HepG2 (cell line): ENCODE measurements around the gene BCAS4. TPM values are rescaled to one million over a fixed set of nuclear protein-coding genes. Genes with fewer than 3 reads are reported as not detected.

ENCODE experiments used
- ATAC-seq: fragments of 200-7000 bp; cut with Tn5 transposase; 3 replicates; pipeline ENCODE4 v1.9.1; 2020; ENCODE audit warnings: mild to moderate bottlenecking, moderate library complexity
- BruUV-seq: library from RNA; stranded (reverse); fragments of 400-500 nt; replicated peaks from 2 replicates; lab custom pipeline; 2021; lab: Mats Ljungman, UMichigan
- CTCF ChIA-PET: fragments of 300-600 bp; formaldehyde crosslinking; extraction: SDS; loops from one replicate; lab custom pipeline; 2021; ENCODE audit warnings: low total read pairs, inconsistent platforms, low intra/inter-chr PET ratio; lab: Yijun Ruan, JAX
- POLR2A ChIA-PET: fragments of 350-600 bp; sonication (Branson Sonifier 250); formaldehyde crosslinking; loops from one replicate; lab custom pipeline; 2020; ENCODE audit warnings: antibody characterized with exemption, inconsistent platforms; lab: Yijun Ruan, JAX
- DNase-seq: peaks from one replicate; pipeline ENCODE4 v3.0.0-alpha.2; 2015; ENCODE audit warnings: low spot score
- FAIRE-seq: peaks from 3 replicates; lab custom pipeline; 2011; peaks lifted over from hg19 to GRCh38; lab: Jason Lieb, UNC
- H2AFZ ChIP-seq: one replicate; pipeline ENCODE4 v1.6.1; 2011; ENCODE audit warnings: low read length, inconsistent platforms
- H3K27ac ChIP-seq: fragments of 300-600 bp; 3 replicates; pipeline ENCODE4 v1.8.0; 2011; ENCODE audit warnings: mixed run types, mild to moderate bottlenecking, mixed read lengths, low read length, inconsistent platforms; ENCODE audit not compliant: insufficient read depth; ENCODE audit errors: extremely low read length
- H3K27me3 ChIP-seq, 2 experiments: fragments of 200-600 bp in 1 of 2; 2 replicates in 1 of 2; 3 replicates in 1 of 2; pipeline versions ENCODE4 v1.6.0 to v1.8.0; 2011; ENCODE audit warnings: low read length in 2 of 2, mild to moderate bottlenecking in 2 of 2, moderate library complexity in 2 of 2, inconsistent platforms in 1 of 2; ENCODE audit not compliant: insufficient read depth in 2 of 2, control insufficient read depth in 1 of 2
- H3K36me3 ChIP-seq, 2 experiments: fragments of 200-600 bp in 1 of 2; replicated peaks in 1 of 2; 2 replicates in 1 of 2; 3 replicates in 1 of 2; pipeline versions ENCODE4 v1.5.1 to v1.8.0; 2011; ENCODE audit warnings: low read length in 2 of 2, inconsistent platforms in 1 of 2; ENCODE audit not compliant: insufficient read depth in 2 of 2, control insufficient read depth in 1 of 2
- H3K4me1 ChIP-seq: 2 replicates; pipeline ENCODE4 v1.5.1; 2012; ENCODE audit warnings: low read length, inconsistent platforms; ENCODE audit not compliant: insufficient read depth
- H3K4me2 ChIP-seq: 2 replicates; pipeline ENCODE4 v1.6.0; 2011; ENCODE audit warnings: low read depth, low read length, inconsistent platforms
- H3K4me3 ChIP-seq, 3 experiments: fragments of 200-600 bp in 1 of 3; sonication (generic), shearing (Covaris generic) in 1 of 3; replicated peaks in 1 of 3; 2 replicates each; pipeline ENCODE4 v1.5.1; 2011 to 2016; ENCODE audit warnings: low read length in 3 of 3, inconsistent platforms in 2 of 3, low read depth in 2 of 3, mild to moderate bottlenecking in 2 of 3, control low read depth in 1 of 3, mixed read lengths in 1 of 3; ENCODE audit not compliant: insufficient read depth in 1 of 3
- H3K79me2 ChIP-seq: one replicate; pipeline ENCODE4 v1.6.1; 2011; ENCODE audit warnings: low read length, inconsistent platforms; ENCODE audit not compliant: insufficient read depth
- H3K9ac ChIP-seq: 2 replicates; pipeline ENCODE4 v1.6.0; 2011; ENCODE audit warnings: mild to moderate bottlenecking, low read depth, low read length, inconsistent platforms; ENCODE audit not compliant: insufficient read depth
- H3K9me3 ChIP-seq: 2 replicates; pipeline ENCODE4 v1.5.1; 2012; ENCODE audit warnings: mild to moderate bottlenecking, low read length
- H4K20me1 ChIP-seq: 2 replicates; pipeline ENCODE4 v1.6.0; 2011; ENCODE audit warnings: inconsistent platforms, mild to moderate bottlenecking, low read length, moderate library complexity; ENCODE audit not compliant: insufficient read depth
- FOSL2 ChIP-seq: sonication (generic); formaldehyde crosslinking; IDR thresholded peaks from 2 replicates; pipeline ENCODE4 v1.4.0; 2020; ENCODE audit warnings: missing genetic modification reagents
- HNRNPLL ChIP-seq: fragments of 200-400 bp; formaldehyde crosslinking; IDR thresholded peaks from 2 replicates; pipeline ENCODE4 v1.6.1; 2017; ENCODE audit warnings: mild to moderate bottlenecking, low read depth, low read length; ENCODE audit not compliant: poor library complexity, severe bottlenecking
- RBM22 ChIP-seq: fragments of 200-400 bp; formaldehyde crosslinking; optimal IDR thresholded peaks from 2 replicates; pipeline ENCODE3; 2017; ENCODE audit warnings: mild to moderate bottlenecking, low read length, moderate library complexity
- SOX13 ChIP-seq, 3 experiments: fragments of 450-650 bp in 1 of 3; sonication (generic) in 1 of 3; formaldehyde crosslinking in 1 of 3; IDR thresholded peaks in 2 of 3; conservative IDR thresholded peaks in 1 of 3; 2 replicates each; pipeline versions ENCODE4 v1.5.0 to v1.6.1; 2016 to 2020; ENCODE audit warnings: antibody characterized with exemption in 1 of 3, mild to moderate bottlenecking in 1 of 3, missing compliant biosample characterization in 1 of 3, missing genetic modification reagents in 1 of 3, moderate library complexity in 1 of 3
- TEAD3 ChIP-seq: optimal IDR thresholded peaks from 2 replicates; pipeline ENCODE3; 2016; ENCODE audit warnings: borderline replicate concordance
- ZMYM2 ChIP-seq: sonication (generic); formaldehyde crosslinking; IDR thresholded peaks from 2 replicates; pipeline ENCODE4 v1.8.0; 2022; ENCODE audit warnings: mild to moderate bottlenecking, missing genetic modification reagents
- ZNF282 ChIP-seq: fragments of 450-650 bp; IDR thresholded peaks from 2 replicates; pipeline ENCODE4 v1.6.1; 2018; ENCODE audit not compliant: partially characterized antibody
- ZSCAN9 ChIP-seq: IDR thresholded peaks from 2 replicates; pipeline ENCODE4 v1.6.1; 2016; ENCODE audit warnings: borderline replicate concordance
- WGBS: methylation state at CpG from one replicate; pipeline ENCODE4 v1.1.6; 2017; ENCODE audit warnings: low lambda C conversion rate; 5-methylcytosine and 5-hydroxymethylcytosine counted together
- in situ Hi-C: cut with HindIII; loops from 2 replicates; pipeline ENCODE4 v1.10.0; 2017; ENCODE audit warnings: low pct_unique_long_range_greater_than_20kb; ENCODE audit not compliant: extremely low pct_ligation_motif_present
- intact Hi-C: fragments of 100-400 bp; cut with micrococcal nuclease; formaldehyde crosslinking; loops from one replicate; pipeline ENCODE4 v1.10.0; 2022; ENCODE audit not compliant: unreplicated experiment
- polyA plus RNA-seq, 8 experiments: library from polyadenylated mRNA; depleted of rRNA in 3 of 8; stranded (reverse) in 7 of 8; unstranded in 1 of 8; fragments of >200 nt; fragmentation: Illumina TruSeq in 4 of 8; extraction: Trizol in 4 of 8; gene quantifications; 2 replicates each; pipeline versions ENCODE4 v1.2.1 to v1.2.3, GENCODE V29; 2011 to 2016; ENCODE audit warnings: low read depth in 4 of 8, missing spikeins in 1 of 8, mixed read lengths in 1 of 8; ENCODE audit not compliant: insufficient read depth in 1 of 8
- total RNA-seq, 5 experiments: library from RNA; depleted of rRNA; stranded (reverse); fragments of >200 nt; fragmentation: Illumina TruSeq; extraction: Trizol; gene quantifications; 2 replicates each; pipeline ENCODE4 v1.2.3, GENCODE V29; 2016; ENCODE audit warnings: low read depth in 1 of 5
- TF ChIP-seq, protein P1 (sequence below): sonication (generic); formaldehyde crosslinking; IDR thresholded peaks from 2 replicates; pipeline ENCODE4 v1.5.1; 2020; ENCODE audit warnings: mild to moderate bottlenecking, missing genetic modification reagents, moderate library complexity

The BCAS4 gene
- total and polyA plus RNA-seq, 2 of the 13 experiments (the other 11 are each of a cell fraction or from before 2014, with no cell fraction given) = 7.2 to 8.0 TPM

DNA sequence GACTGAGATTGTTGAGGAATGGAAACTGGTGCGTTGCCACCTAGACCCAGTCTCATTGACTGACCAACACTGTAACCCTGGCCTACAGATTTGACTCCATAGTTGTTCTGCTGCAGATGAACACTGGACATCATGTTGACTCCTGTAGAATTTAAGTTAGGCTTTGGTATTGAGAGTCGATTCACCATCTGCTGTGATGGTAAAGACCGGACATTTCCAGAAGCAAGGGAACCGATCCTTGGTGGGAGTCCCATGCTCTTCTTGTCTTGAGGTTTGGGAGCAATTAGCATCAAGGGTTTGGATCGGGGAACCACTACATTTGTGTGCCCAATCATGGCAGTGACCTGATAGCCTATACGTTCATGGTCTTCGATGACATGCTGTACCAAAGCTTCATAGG is 98.8 kb downstream of the BCAS4 start:
- intact Hi-C loops = loop anchor here (2.0 kb wide), 1 partner anchor 37 kb away; no protein-coding TSS in a partner anchor
- WGBS = 95% methylated on average over 7 of the region's 7 CpGs
- CTCF ChIA-PET = no interaction called here
- TF ChIP-seq RBM22 = peak; percentile 90
- TF ChIP-seq TEAD3 = no peak
- TF ChIP-seq ZMYM2 (CRISPR knock-in tag) = no peak
- no peak for TF ChIP-seq HNRNPLL
- TF ChIP-seq ZNF282 = no peak
- no peak for TF ChIP-seq FOSL2
- TF ChIP-seq, all 625 proteins: peak for 1
- Histone ChIP-seq H3K79me2 (no peaks in the 10 kb centered on the region), H3K9me3 (no peaks in the 10 kb centered on the region), H3K4me2 (no peak overlapping the region), H2AFZ (no peak overlapping the region), H3K36me3 (peaks cover 29 to 70% of the 10 kb centered on the region in 2 experiments), H4K20me1 (peaks cover 3% of the 10 kb centered on the region; the same call in 1 of the 2 replicates), H3K27me3 (no peaks in the 10 kb centered on the region), H3K9ac (no peak overlapping the region), H3K4me3 (no peak overlapping the region), H3K4me1 (peaks cover 26% of the 10 kb centered on the region), H3K27ac (no peak overlapping the region)
- in situ Hi-C loops = no loop called here
- POLR2A ChIA-PET = no interaction called here
- DNase-seq (no peak), FAIRE-seq (no peak), ATAC-seq (no peak)
- BruUV-seq = no TSS peak

DNA sequence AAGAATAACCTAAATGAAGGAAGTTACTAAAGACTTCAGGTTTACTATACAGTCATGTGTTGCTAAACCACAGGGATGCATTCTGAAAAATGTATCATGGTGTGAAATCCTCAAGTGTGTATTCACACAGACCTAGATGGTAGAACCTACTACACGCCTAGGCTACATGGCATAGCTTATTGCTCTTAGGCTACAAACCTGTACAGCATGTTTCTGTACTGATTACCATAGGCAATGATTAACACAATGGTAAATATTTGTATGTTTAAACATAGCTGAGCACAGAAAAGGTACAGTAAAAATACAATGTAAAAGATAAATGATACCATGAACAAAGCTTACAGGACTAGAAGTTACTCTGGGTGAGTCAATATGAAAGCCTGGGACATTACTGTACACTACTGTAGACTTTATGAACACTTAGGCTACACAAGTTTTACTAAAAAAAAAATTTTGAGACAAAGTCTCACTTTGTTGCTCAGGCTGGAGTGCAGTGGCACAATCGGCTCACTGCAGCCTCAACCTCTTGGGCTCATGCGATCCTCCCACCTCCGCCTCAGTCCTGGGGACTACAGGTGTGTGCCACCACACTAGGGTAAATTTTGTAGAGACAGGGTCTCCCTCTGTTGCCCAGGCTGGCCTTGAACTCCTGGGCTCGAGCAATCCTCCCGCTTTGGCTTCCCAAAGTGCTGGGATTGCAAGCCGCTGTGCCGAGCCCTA is 100.4 kb downstream of the BCAS4 start:
- H3K4me2 ChIP-seq = peak overlapping the region; percentile 19
- H3K9ac ChIP-seq = peak overlapping the region; percentile 33; the same call in 1 of the 2 replicates
- peak; percentile 86 for DNase-seq
- peak; percentile 12 for FAIRE-seq
- in situ Hi-C loops = no loop called here
- ChIA-PET POLR2A (interaction anchor here (0.7 to 2.2 kb wide), 12 partner anchors 10 to 101 kb away, joined by 3 to 20 read pairs (median 4); partner anchors contain the start of genes ADNP, BCAS4, DPM1 and MOCS3), CTCF (no interaction called here)
- no peaks in the 10 kb centered on the region for H3K79me2 ChIP-seq
- ATAC-seq = peak; percentile 92
- H4K20me1 ChIP-seq = peaks cover 3% of the 10 kb centered on the region; the same call in 1 of the 2 replicates
- H3K36me3 ChIP-seq = peaks cover 33 to 72% of the 10 kb centered on the region in 2 experiments
- H3K4me3 ChIP-seq = no peak overlapping the region
- no peak overlapping the region for H2AFZ ChIP-seq
- no peaks in the 10 kb centered on the region for H3K27me3 ChIP-seq
- 68% methylated on average over 8 of the region's 8 CpGs for WGBS
- intact Hi-C loops = loop anchor here (2.0 kb wide), 1 partner anchor 38 kb away; no protein-coding TSS in a partner anchor
- peaks cover 26% of the 10 kb centered on the region for H3K4me1 ChIP-seq
- no TSS peak for BruUV-seq
- H3K27ac ChIP-seq = peak overlapping the region; percentile 54
- H3K9me3 ChIP-seq = no peaks in the 10 kb centered on the region
- 0 out of 2 replicates have a peak, but pooled peaks have one; percentile 31 for TF ChIP-seq SOX13 (IDR thresholded peaks at IDR 0.05)
- TF ChIP-seq SOX13 (CRISPR knock-in tag; conservative IDR thresholded peaks at IDR 0.05 in 1 of 2, IDR thresholded peaks at IDR 0.05 in 1 of 2) = peak in 1 of 2 experiments; percentile 88; a peak in 2 of 4 replicates
- peak; percentile 70; the same call in 1 of the 2 replicates for TF ChIP-seq ZSCAN9 (CRISPR knock-in tag)
- TF ChIP-seq, protein P1, sequence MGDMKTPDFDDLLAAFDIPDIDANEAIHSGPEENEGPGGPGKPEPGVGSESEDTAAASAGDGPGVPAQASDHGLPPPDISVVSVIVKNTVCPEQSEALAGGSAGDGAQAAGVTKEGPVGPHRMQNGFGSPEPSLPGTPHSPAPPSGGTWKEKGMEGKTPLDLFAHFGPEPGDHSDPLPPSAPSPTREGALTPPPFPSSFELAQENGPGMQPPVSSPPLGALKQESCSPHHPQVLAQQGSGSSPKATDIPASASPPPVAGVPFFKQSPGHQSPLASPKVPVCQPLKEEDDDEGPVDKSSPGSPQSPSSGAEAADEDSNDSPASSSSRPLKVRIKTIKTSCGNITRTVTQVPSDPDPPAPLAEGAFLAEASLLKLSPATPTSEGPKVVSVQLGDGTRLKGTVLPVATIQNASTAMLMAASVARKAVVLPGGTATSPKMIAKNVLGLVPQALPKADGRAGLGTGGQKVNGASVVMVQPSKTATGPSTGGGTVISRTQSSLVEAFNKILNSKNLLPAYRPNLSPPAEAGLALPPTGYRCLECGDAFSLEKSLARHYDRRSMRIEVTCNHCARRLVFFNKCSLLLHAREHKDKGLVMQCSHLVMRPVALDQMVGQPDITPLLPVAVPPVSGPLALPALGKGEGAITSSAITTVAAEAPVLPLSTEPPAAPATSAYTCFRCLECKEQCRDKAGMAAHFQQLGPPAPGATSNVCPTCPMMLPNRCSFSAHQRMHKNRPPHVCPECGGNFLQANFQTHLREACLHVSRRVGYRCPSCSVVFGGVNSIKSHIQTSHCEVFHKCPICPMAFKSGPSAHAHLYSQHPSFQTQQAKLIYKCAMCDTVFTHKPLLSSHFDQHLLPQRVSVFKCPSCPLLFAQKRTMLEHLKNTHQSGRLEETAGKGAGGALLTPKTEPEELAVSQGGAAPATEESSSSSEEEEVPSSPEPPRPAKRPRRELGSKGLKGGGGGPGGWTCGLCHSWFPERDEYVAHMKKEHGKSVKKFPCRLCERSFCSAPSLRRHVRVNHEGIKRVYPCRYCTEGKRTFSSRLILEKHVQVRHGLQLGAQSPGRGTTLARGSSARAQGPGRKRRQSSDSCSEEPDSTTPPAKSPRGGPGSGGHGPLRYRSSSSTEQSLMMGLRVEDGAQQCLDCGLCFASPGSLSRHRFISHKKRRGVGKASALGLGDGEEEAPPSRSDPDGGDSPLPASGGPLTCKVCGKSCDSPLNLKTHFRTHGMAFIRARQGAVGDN (CRISPR knock-in tag) = peak; percentile 54
